Stimulated activated effector memory CD8-positive, alpha-beta T cell treated with anti-CD3 and anti-CD28 coated beads, Interleukin-12 subunit alpha, Interleukin-12 subunit beta, amount 100 ng/mL, for 72 hours (primary cell): ENCODE results near the gene KRTAP5-1.
A peak's percentile ranks its signal among the peaks of the same experiment; 100 is the strongest.

ENCODE experiments used
- ATAC-seq: fragments of 150-1000 bp; cut with Tn5 transposase; 2 replicates; pipeline ENCODE4 v1.10.0; 2021
- DNase-seq, 2 donors: peaks; one replicate each; pipeline ENCODE4 v3.0.0; 2021 to 2022; ENCODE audit warnings: low spot score in 2 of 2
- H3K27ac Mint-ChIP-seq: one replicate; pipeline ENCODE4 v1.8.0; 2022; ENCODE audit warnings: mild to moderate bottlenecking, mixed read lengths
- H3K36me3 Mint-ChIP-seq: one replicate; pipeline ENCODE4 v1.8.0; 2022; ENCODE audit warnings: mild to moderate bottlenecking, mixed read lengths
- H3K4me1 Mint-ChIP-seq: one replicate; pipeline ENCODE4 v1.8.0; 2022; ENCODE audit warnings: mixed read lengths
- H3K4me3 Mint-ChIP-seq: one replicate; pipeline ENCODE4 v1.8.0; 2022; ENCODE audit warnings: mild to moderate bottlenecking, mixed read lengths
- H3K9me3 Mint-ChIP-seq: one replicate; pipeline ENCODE4 v1.8.0; 2022; ENCODE audit warnings: mixed read lengths

Gene KRTAP5-1

GRCh38 chr11:1548221-1549070 is 36.6 kb downstream of the KRTAP5-1 start:
- Mint-ChIP-seq H3K4me3 (peak overlapping the region; percentile 58), H3K4me1 (no peaks in the 10 kb centered on the region), H3K9me3 (no peaks in the 10 kb centered on the region), H3K36me3 (no peaks in the 10 kb centered on the region), H3K27ac (no peak overlapping the region)
- DNase-seq (no peak), ATAC-seq (no peak)

- Mint-ChIP-seq H3K9me3 (no peaks in the 10 kb centered on the region), H3K4me3 (peak overlapping the region; percentile 58), H3K36me3 (no peaks in the 10 kb centered on the region), H3K4me1 (no peaks in the 10 kb centered on the region), H3K27ac (peak overlapping the region; percentile 60)
- DNase-seq (no peak), ATAC-seq (peak; percentile 9)
Measured at GRCh38 chr11:1547467-1548098, 37.5 kb downstream of the KRTAP5-1 start.

GRCh38 chr11:1546536-1547466 is 38.3 kb downstream of the KRTAP5-1 start:
- ATAC-seq (peak; percentile 69), DNase-seq (peak; percentile 30 to 72)
- no peaks in the 10 kb centered on the region for H3K9me3 Mint-ChIP-seq
- H3K36me3 Mint-ChIP-seq: no peaks in the 10 kb centered on the region
- no peaks in the 10 kb centered on the region for H3K4me1 Mint-ChIP-seq
- peak overlapping the region; percentile 60 for H3K27ac Mint-ChIP-seq
- peak overlapping the region; percentile 58 for H3K4me3 Mint-ChIP-seq

GRCh38 chr11:1546077-1546535 is 39.0 kb downstream of the KRTAP5-1 start:
- ATAC-seq: no peak

GRCh38 chr11:1545432-1545831 is 39.7 kb downstream of the KRTAP5-1 start:
- no peaks in the 10 kb centered on the region for H3K36me3 Mint-ChIP-seq
- H3K27ac Mint-ChIP-seq: no peak overlapping the region
- no peak for ATAC-seq
- no peak overlapping the region for H3K4me3 Mint-ChIP-seq
- no peak for DNase-seq
- no peaks in the 10 kb centered on the region for H3K4me1 Mint-ChIP-seq
- H3K9me3 Mint-ChIP-seq: no peaks in the 10 kb centered on the region

More at GRCh38 chr11:1546077-1546535, 39.0 kb downstream of the KRTAP5-1 start:
- DNase-seq: no peak
- Mint-ChIP-seq H3K27ac (no peak overlapping the region), H3K4me1 (no peaks in the 10 kb centered on the region), H3K36me3 (no peaks in the 10 kb centered on the region), H3K9me3 (no peaks in the 10 kb centered on the region), H3K4me3 (peak overlapping the region; percentile 52)

GRCh38 chr11:1544536-1544935 is 40.5 kb downstream of the KRTAP5-1 start:
- Mint-ChIP-seq H3K4me1 (no peaks in the 10 kb centered on the region), H3K36me3 (no peaks in the 10 kb centered on the region), H3K9me3 (no peaks in the 10 kb centered on the region), H3K27ac (no peak overlapping the region), H3K4me3 (no peak overlapping the region)
- DNase-seq: no peak
- no peak for ATAC-seq

- Mint-ChIP-seq H3K9me3 (no peaks in the 10 kb centered on the region), H3K27ac (no peak overlapping the region), H3K4me1 (no peaks in the 10 kb centered on the region), H3K36me3 (no peaks in the 10 kb centered on the region), H3K4me3 (no peak overlapping the region)
- ATAC-seq (no peak), DNase-seq (no peak)
Measured at GRCh38 chr11:1543606-1544263, 41.3 kb downstream of the KRTAP5-1 start.

GRCh38 chr11:1542267-1542666 is 42.8 kb downstream of the KRTAP5-1 start:
- Mint-ChIP-seq H3K36me3 (no peaks in the 10 kb centered on the region), H3K9me3 (no peaks in the 10 kb centered on the region), H3K4me1 (no peaks in the 10 kb centered on the region), H3K4me3 (no peak overlapping the region), H3K27ac (no peak overlapping the region)
- DNase-seq (no peak), ATAC-seq (no peak)

- Mint-ChIP-seq H3K4me1 (no peaks in the 10 kb centered on the region), H3K36me3 (no peaks in the 10 kb centered on the region), H3K9me3 (no peaks in the 10 kb centered on the region), H3K4me3 (no peak overlapping the region), H3K27ac (no peak overlapping the region)
- peak; percentile 8 for ATAC-seq
- DNase-seq: no peak
Measured at GRCh38 chr11:1541474-1542204, 43.4 kb downstream of the KRTAP5-1 start.

- DNase-seq: no peak
- no peak for ATAC-seq
- no peaks in the 10 kb centered on the region for H3K9me3 Mint-ChIP-seq
- H3K4me3 Mint-ChIP-seq: no peak overlapping the region
- peaks cover 11% of the 10 kb centered on the region for H3K4me1 Mint-ChIP-seq
- H3K27ac Mint-ChIP-seq: no peak overlapping the region
- peaks cover 9% of the 10 kb centered on the region for H3K36me3 Mint-ChIP-seq
Measured at GRCh38 chr11:1540074-1540473, 45.0 kb downstream of the KRTAP5-1 start.

- no peaks in the 10 kb centered on the region for H3K9me3 Mint-ChIP-seq
- H3K4me3 Mint-ChIP-seq: no peak overlapping the region
- H3K36me3 Mint-ChIP-seq: peaks cover 9% of the 10 kb centered on the region
- ATAC-seq (no peak), DNase-seq (no peak)
- H3K27ac Mint-ChIP-seq: no peak overlapping the region
- H3K4me1 Mint-ChIP-seq: peaks cover 21% of the 10 kb centered on the region
Measured at GRCh38 chr11:1538153-1538552, 46.9 kb downstream of the KRTAP5-1 start.

- DNase-seq: no peak
- peaks cover 37% of the 10 kb centered on the region for H3K4me1 Mint-ChIP-seq
- peaks cover 17% of the 10 kb centered on the region for H3K36me3 Mint-ChIP-seq
- no peak for ATAC-seq
- H3K27ac Mint-ChIP-seq: peak overlapping the region; percentile 50
- H3K9me3 Mint-ChIP-seq: no peaks in the 10 kb centered on the region
- no peak overlapping the region for H3K4me3 Mint-ChIP-seq
Measured at GRCh38 chr11:1536065-1536843, 48.8 kb downstream of the KRTAP5-1 start.

- peak overlapping the region; percentile 50 for H3K27ac Mint-ChIP-seq
- ATAC-seq (no peak), DNase-seq (no peak)
- H3K4me1 Mint-ChIP-seq: peaks cover 46% of the 10 kb centered on the region
- H3K4me3 Mint-ChIP-seq: no peak overlapping the region
- H3K36me3 Mint-ChIP-seq: peaks cover 17% of the 10 kb centered on the region
- H3K9me3 Mint-ChIP-seq: no peaks in the 10 kb centered on the region
Measured at GRCh38 chr11:1534682-1535081, 50.4 kb downstream of the KRTAP5-1 start.
